Bone marrow (tissue), 2 donors: ENCODE measurements around the gene KIF26B.

Experiments
- DNase-seq, 2 donors: peaks; one replicate each; lab custom pipeline; 2025; lab: John Stamatoyannopoulos, UW

Gene KIF26B

DNA sequence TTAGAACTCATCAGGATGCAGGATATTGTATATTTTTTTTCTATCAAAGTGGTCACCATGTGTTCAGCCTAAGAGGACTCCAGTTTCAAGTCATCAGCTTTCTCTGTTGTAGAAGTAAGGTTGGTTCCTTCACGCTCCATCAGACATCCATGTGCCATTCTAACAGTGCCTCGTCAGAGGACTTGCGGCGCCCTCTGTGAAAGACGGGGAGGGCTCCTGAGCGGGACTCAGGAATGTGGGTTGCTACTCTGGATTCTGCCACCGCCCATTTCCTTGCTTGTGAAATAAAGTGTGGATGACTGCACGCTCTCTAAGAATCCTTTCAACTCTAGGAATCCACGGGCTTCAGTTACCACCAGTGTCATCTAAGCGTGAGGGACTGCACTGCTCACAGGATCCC, 593.5 kb downstream of the KIF26B start:
- DNase-seq: no peak

- no peak for DNase-seq
These were observed 593.9 kb downstream of the KIF26B start for GRCh38 chr1:245748646-245749045.

- DNase-seq: no peak
These were observed 594.3 kb downstream of the KIF26B start for GRCh38 chr1:245749053-245749452.

DNA sequence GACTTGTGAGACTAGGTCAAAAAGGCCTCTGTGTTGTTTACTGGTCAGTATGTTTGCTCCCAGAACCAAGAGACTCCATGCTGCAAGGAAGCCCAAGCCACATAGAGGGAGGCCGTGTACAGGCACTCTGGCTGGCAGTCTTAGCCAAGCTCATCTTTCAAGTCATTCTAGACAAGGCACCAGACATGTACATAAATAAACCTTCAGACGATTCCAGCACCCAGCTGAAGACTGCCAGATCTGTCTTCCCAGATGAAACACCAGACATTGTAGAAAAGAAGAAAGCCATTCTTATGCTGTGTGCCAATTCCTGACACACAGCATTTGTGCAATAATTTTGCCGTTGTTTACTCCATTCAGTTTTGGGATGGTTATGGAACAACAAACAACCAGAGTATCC, 595.5 kb downstream of the KIF26B start:
- DNase-seq: no peak

DNA sequence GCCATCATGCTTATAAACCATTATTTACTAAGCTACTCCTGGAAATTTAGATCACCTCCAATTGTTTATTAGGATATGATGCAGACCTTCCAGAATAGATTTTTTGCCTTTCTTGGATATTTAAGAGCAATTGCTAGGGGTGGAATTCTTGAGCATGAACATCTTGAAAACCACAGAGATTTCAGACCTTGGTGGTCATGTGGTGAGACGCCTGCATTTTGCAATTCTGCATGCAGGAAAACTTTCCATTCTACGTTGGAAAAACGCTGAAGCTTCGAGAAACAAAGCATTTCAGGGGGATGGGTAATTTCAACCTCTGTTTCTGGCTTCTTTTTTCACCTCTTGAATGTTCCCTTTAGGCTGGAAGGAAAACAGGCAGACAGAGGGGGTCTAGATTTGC, 596.3 kb downstream of the KIF26B start:
- DNase-seq: no peak

GRCh38 chr1:245751726-245752470, 597.1 kb downstream of the KIF26B start:
- no peak for DNase-seq

DNA sequence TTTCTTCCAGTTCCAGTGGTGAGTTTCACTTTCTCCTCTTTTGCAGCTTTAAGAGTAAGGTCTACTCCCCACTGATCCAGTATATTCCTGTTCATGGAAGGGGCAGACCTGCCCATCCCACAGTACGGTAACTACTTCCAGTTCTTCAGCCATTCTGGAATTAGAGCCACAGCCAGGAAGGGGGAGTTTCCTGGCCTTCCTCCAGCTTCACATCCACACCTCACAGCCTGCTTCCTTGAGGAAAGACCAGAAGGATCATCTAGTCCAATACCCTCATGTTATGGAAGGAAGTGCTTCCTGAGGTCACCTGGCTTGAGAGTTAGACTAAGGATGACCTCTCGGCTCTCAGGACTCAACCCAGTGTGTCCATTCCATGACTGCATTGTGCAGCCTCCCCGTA, 597.8 kb downstream of the KIF26B start:
- no peak for DNase-seq

GRCh38 chr1:245753807-245754206, 599.0 kb downstream of the KIF26B start:
- no peak for DNase-seq

- DNase-seq: no peak
These were observed 599.7 kb downstream of the KIF26B start for GRCh38 chr1:245754463-245754961.
